SK-N-SH treated with all-trans-retinoic acid at 6 μM for 48 hours (cell line): ENCODE results near the gene SLU7.

ENCODE experiments used
- ATAC-seq: fragments of 200-7000 bp; cut with Tn5 transposase; 3 replicates; pipeline ENCODE4 v1.9.1; 2020; ENCODE audit warnings: mild to moderate bottlenecking, moderate library complexity
- ARNTL ChIP-seq: fragments of 450-650 bp; formaldehyde crosslinking; IDR thresholded peaks from 2 replicates; pipeline ENCODE4 v1.5.0; 2020; ENCODE audit warnings: low read depth, mild to moderate bottlenecking, moderate library complexity, borderline replicate concordance
- BACH2 ChIP-seq: fragments of 250-450 bp; sonication (Bioruptor Pico); IDR thresholded peaks from 2 replicates; pipeline ENCODE4 v1.9.0; 2021; ENCODE audit warnings: mild to moderate bottlenecking, borderline replicate concordance
- CSDC2 ChIP-seq: fragments of 250-450 bp; sonication (Bioruptor Pico); IDR thresholded peaks from 2 replicates; pipeline ENCODE4 v1.5.0; 2020; ENCODE audit warnings: mild to moderate bottlenecking, moderate library complexity
- ESRRG ChIP-seq: fragments of 250-450 bp; sonication (Bioruptor Pico); IDR thresholded peaks from 2 replicates; pipeline ENCODE4 v1.6.1; 2021; ENCODE audit warnings: mild to moderate bottlenecking
- GLIS3 ChIP-seq: fragments of 250-450 bp; sonication (Bioruptor Pico); IDR thresholded peaks from 2 replicates; pipeline ENCODE4 v1.5.0; 2020; ENCODE audit warnings: mild to moderate bottlenecking, moderate library complexity
- ISL1 ChIP-seq: fragments of 250-450 bp; sonication (Bioruptor Pico); IDR thresholded peaks from 2 replicates; pipeline ENCODE4 v2.1.2; 2022; ENCODE audit warnings: mild to moderate bottlenecking, moderate library complexity
- PPARA ChIP-seq: fragments of 250-450 bp; sonication (Bioruptor Pico); IDR thresholded peaks from 2 replicates; pipeline ENCODE4 v1.5.0; 2020; ENCODE audit warnings: mild to moderate bottlenecking, borderline replicate concordance
- RARB ChIP-seq: fragments of 250-450 bp; sonication (Bioruptor Pico); IDR thresholded peaks from 2 replicates; pipeline ENCODE4 v1.8.0; 2021; ENCODE audit warnings: mild to moderate bottlenecking, moderate library complexity
- SNAI2 ChIP-seq: fragments of 250-450 bp; sonication (Bioruptor Pico); IDR thresholded peaks from 2 replicates; pipeline ENCODE4 v1.5.0; 2020; ENCODE audit warnings: mild to moderate bottlenecking, moderate library complexity
- TCF4 ChIP-seq: fragments of 250-450 bp; sonication (Bioruptor Pico); IDR thresholded peaks from 2 replicates; pipeline ENCODE4 v1.8.0; 2021; ENCODE audit warnings: mild to moderate bottlenecking, moderate library complexity, borderline replicate concordance
- TOX ChIP-seq: fragments of 250-450 bp; sonication (Bioruptor Pico); IDR thresholded peaks from 2 replicates; pipeline ENCODE4 v1.8.0; 2021; ENCODE audit warnings: mild to moderate bottlenecking, moderate library complexity, borderline replicate concordance
- ZC3H10 ChIP-seq: fragments of 250-450 bp; sonication (Bioruptor Pico); IDR thresholded peaks from 2 replicates; pipeline ENCODE4 v1.5.1; 2021; ENCODE audit warnings: mild to moderate bottlenecking, moderate library complexity
- ZFP3 ChIP-seq: fragments of 250-450 bp; sonication (Bioruptor Pico); IDR thresholded peaks from 2 replicates; pipeline ENCODE4 v1.5.0; 2020; ENCODE audit warnings: mild to moderate bottlenecking, moderate library complexity
- ZFP30 ChIP-seq: fragments of 450-650 bp; formaldehyde crosslinking; IDR thresholded peaks from 2 replicates; pipeline ENCODE4 v1.5.0; 2022; ENCODE audit warnings: mild to moderate bottlenecking, moderate library complexity
- ZNF565 ChIP-seq: fragments of 450-650 bp; formaldehyde crosslinking; conservative IDR thresholded peaks from 2 replicates; pipeline ENCODE4 v1.5.0; 2020; ENCODE audit warnings: low read depth, mild to moderate bottlenecking, moderate library complexity
- ZNF70 ChIP-seq: fragments of 450-650 bp; formaldehyde crosslinking; IDR thresholded peaks from 2 replicates; pipeline ENCODE4 v1.5.0; 2020; ENCODE audit warnings: mild to moderate bottlenecking, moderate library complexity
- ZNF8 ChIP-seq: fragments of 450-650 bp; formaldehyde crosslinking; IDR thresholded peaks from 2 replicates; pipeline ENCODE4 v1.5.0; 2020; ENCODE audit warnings: mild to moderate bottlenecking, moderate library complexity
- TF ChIP-seq, protein P1 (sequence below): fragments of 250-450 bp; sonication (Bioruptor Pico); IDR thresholded peaks from 2 replicates; pipeline ENCODE4 v1.5.1; 2020; ENCODE audit warnings: low read depth, mild to moderate bottlenecking, moderate library complexity
- TF ChIP-seq, protein P2 (sequence below): fragments of 250-450 bp; sonication (Bioruptor Pico); IDR thresholded peaks from 2 replicates; pipeline ENCODE4 v1.5.1; 2021; ENCODE audit warnings: mild to moderate bottlenecking, moderate library complexity
- TF ChIP-seq, protein P3 (sequence below): fragments of 250-450 bp; sonication (Bioruptor Pico); IDR thresholded peaks from 2 replicates; pipeline ENCODE4 v1.5.0; 2020; ENCODE audit warnings: mild to moderate bottlenecking, moderate library complexity
- TF ChIP-seq, protein P4 (sequence below): fragments of 250-450 bp; sonication (Bioruptor Pico); IDR thresholded peaks from 2 replicates; pipeline ENCODE4 v1.8.0; 2020; ENCODE audit warnings: mild to moderate bottlenecking, moderate library complexity, borderline replicate concordance

Gene SLU7

DNA sequence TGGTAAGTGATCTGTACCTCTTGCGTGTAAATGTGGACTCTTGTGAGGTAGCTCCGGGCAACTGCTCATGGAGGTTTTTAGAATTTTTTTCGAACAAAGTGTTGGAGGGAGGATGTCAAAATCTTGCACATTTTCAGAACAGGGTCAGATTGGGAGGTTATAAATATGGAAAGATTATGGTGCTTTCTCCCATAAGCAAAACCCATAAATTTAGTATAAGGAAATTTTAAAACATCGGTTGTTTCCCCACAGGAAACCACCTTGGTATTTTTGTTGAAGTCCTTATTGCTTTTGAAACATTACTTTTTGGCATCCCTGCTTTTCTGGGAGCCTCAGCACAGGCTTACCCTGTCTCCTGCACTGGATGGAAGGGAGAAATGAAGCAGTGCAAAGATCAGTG, 36.7 kb upstream of the SLU7 start:
- ATAC-seq: no peak
- TF ChIP-seq ZNF565 (CRISPR knock-in tag) (no peak), BACH2 (CRISPR knock-in tag) (no peak), CSDC2 (CRISPR knock-in tag) (no peak), ZC3H10 (CRISPR knock-in tag) (no peak), ZNF70 (no peak), TCF4 (CRISPR knock-in tag) (no peak), ZFP30 (CRISPR knock-in tag) (no peak), ESRRG (no peak), TOX (no peak), ISL1 (CRISPR knock-in tag) (no peak), PPARA (no peak), ZNF8 (CRISPR knock-in tag) (no peak), SNAI2 (no peak), ZFP3 (CRISPR knock-in tag) (no peak), RARB (CRISPR knock-in tag) (no peak), GLIS3 (CRISPR knock-in tag) (no peak)
- TF ChIP-seq, protein P1, sequence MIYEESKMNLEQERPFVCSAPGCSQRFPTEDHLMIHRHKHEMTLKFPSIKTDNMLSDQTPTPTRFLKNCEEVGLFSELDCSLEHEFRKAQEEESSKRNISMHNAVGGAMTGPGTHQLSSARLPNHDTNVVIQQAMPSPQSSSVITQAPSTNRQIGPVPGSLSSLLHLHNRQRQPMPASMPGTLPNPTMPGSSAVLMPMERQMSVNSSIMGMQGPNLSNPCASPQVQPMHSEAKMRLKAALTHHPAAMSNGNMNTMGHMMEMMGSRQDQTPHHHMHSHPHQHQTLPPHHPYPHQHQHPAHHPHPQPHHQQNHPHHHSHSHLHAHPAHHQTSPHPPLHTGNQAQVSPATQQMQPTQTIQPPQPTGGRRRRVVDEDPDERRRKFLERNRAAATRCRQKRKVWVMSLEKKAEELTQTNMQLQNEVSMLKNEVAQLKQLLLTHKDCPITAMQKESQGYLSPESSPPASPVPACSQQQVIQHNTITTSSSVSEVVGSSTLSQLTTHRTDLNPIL: no peak
- TF ChIP-seq, protein P2, sequence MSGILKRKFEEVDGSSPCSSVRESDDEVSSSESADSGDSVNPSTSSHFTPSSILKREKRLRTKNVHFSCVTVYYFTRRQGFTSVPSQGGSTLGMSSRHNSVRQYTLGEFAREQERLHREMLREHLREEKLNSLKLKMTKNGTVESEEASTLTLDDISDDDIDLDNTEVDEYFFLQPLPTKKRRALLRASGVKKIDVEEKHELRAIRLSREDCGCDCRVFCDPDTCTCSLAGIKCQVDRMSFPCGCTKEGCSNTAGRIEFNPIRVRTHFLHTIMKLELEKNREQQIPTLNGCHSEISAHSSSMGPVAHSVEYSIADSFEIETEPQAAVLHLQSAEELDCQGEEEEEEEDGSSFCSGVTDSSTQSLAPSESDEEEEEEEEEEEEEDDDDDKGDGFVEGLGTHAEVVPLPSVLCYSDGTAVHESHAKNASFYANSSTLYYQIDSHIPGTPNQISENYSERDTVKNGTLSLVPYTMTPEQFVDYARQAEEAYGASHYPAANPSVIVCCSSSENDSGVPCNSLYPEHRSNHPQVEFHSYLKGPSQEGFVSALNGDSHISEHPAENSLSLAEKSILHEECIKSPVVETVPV (CRISPR knock-in tag): no peak
- TF ChIP-seq, protein P3, sequence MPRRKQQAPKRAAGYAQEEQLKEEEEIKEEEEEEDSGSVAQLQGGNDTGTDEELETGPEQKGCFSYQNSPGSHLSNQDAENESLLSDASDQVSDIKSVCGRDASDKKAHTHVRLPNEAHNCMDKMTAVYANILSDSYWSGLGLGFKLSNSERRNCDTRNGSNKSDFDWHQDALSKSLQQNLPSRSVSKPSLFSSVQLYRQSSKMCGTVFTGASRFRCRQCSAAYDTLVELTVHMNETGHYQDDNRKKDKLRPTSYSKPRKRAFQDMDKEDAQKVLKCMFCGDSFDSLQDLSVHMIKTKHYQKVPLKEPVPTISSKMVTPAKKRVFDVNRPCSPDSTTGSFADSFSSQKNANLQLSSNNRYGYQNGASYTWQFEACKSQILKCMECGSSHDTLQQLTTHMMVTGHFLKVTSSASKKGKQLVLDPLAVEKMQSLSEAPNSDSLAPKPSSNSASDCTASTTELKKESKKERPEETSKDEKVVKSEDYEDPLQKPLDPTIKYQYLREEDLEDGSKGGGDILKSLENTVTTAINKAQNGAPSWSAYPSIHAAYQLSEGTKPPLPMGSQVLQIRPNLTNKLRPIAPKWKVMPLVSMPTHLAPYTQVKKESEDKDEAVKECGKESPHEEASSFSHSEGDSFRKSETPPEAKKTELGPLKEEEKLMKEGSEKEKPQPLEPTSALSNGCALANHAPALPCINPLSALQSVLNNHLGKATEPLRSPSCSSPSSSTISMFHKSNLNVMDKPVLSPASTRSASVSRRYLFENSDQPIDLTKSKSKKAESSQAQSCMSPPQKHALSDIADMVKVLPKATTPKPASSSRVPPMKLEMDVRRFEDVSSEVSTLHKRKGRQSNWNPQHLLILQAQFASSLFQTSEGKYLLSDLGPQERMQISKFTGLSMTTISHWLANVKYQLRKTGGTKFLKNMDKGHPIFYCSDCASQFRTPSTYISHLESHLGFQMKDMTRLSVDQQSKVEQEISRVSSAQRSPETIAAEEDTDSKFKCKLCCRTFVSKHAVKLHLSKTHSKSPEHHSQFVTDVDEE: no peak
- TF ChIP-seq, protein P4, sequence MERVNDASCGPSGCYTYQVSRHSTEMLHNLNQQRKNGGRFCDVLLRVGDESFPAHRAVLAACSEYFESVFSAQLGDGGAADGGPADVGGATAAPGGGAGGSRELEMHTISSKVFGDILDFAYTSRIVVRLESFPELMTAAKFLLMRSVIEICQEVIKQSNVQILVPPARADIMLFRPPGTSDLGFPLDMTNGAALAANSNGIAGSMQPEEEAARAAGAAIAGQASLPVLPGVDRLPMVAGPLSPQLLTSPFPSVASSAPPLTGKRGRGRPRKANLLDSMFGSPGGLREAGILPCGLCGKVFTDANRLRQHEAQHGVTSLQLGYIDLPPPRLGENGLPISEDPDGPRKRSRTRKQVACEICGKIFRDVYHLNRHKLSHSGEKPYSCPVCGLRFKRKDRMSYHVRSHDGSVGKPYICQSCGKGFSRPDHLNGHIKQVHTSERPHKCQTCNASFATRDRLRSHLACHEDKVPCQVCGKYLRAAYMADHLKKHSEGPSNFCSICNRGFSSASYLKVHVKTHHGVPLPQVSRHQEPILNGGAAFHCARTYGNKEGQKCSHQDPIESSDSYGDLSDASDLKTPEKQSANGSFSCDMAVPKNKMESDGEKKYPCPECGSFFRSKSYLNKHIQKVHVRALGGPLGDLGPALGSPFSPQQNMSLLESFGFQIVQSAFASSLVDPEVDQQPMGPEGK (CRISPR knock-in tag): no peak

DNA sequence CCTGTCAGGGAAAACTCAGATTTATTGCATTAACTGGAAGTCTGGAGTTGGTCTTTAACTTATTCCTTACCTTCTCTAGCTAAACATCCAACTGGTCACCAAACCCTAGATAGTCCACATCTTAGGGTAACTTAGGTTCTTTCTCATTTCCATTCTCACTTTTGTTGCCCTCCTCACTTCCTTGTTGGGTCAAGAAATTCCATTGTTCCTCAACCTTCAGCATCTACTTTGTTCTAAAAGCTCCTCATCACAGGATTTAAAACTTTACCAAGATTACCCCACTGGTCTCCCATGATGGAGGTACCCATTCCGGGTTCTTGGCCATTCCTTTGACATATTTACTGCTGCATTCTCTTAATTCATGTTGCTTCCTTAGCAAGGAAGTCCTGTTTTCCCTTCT, 34.9 kb upstream of the SLU7 start:
- ATAC-seq: no peak
- no peak for TF ChIP-seq ZFP3 (CRISPR knock-in tag)

DNA sequence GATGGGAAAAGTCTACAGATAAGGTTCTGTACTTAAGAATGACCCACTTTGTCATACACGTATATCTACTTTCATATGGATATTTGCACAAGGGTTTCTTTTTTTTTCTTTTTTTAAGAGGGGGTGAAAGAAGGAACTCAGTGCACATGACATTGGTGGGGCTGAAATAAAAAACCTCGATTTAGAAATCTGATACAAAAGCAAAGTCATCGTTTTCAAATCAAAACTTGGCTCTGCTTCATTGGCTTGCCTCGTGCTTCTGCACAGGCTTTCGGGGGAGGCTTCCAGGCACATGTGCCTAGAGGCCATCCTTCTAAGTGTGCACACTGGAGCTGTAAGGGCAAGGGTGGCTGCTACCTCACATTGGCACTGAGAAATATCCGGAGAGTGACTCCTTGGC, 33.9 kb upstream of the SLU7 start:
- TF ChIP-seq, protein P3: no peak
- no peak for TF ChIP-seq CSDC2 (CRISPR knock-in tag)
- TF ChIP-seq, protein P2 (CRISPR knock-in tag): no peak
- TF ChIP-seq ARNTL (CRISPR knock-in tag): no peak
- no peak for TF ChIP-seq TOX
- no peak for TF ChIP-seq ISL1 (CRISPR knock-in tag)
- TF ChIP-seq SNAI2: no peak
- TF ChIP-seq ZNF565 (CRISPR knock-in tag): no peak
- no peak for TF ChIP-seq ZC3H10 (CRISPR knock-in tag)
- no peak for ATAC-seq
